DMS114 treated with DMSO at 0.1 percent for 48 hours (cell line): ENCODE measurements around the gene OPRL1.

Source experiments
- DNase-seq: peaks from one replicate; lab custom pipeline; 2025; ENCODE audit not compliant: unreplicated experiment; lab: John Stamatoyannopoulos, UW

Gene OPRL1

DNA sequence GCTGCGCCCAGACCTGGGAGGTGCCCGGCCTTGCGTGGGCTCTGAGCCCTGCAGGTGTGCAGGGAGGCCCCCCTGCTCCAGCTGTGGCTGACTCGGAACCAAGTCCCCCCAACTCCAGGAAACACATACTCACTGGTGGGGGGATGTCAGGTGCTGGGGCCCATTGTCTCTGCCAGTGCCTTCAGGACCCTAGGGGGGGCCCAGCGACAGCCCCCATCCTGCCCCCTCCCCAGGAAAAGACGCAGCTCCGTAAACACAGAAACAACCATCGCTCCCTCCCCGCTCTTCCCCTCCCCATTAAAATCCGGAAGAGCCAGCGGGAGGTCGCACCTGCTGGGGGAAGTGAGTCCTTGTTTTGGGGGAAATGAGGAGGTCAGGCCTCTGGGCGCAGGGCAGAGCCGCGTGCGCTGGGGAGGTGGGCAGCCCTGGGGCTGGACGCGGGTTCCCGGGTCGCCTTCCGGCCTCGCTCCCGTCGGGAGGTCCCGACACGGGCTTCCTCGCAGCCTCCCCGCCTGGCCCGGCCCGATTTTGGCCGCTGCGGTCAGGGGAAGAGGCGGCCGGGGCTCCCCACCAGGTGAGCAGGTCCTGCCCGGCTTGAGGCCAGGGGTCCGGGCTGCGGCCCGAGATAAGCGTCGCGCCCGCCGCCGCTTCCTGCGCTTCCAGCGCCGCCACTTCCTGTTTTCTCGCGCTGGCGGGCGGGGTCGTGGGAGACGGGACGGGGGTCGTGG lies 37.7 kb upstream of the OPRL1 start:
- DNase-seq: no peak

DNA sequence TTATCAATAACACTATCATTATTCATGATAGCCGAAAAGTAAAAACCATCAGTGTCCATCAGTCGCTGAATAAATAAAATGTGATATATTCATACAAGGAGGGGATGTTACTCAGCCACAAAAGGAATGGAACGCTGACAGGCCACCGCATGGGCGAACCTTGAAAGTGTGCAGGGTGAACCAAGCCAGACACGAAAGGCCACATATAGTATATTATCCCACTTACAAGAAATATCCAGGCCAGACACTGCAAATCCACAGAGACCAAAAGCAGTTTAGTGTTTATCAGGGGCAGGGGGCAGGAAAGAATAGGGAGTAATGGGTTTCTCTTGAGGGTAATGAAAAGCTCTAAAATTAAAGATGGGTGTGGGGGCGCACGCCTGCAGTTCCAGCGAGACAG lies 36.1 kb upstream of the OPRL1 start:
- DNase-seq: no peak

DNA sequence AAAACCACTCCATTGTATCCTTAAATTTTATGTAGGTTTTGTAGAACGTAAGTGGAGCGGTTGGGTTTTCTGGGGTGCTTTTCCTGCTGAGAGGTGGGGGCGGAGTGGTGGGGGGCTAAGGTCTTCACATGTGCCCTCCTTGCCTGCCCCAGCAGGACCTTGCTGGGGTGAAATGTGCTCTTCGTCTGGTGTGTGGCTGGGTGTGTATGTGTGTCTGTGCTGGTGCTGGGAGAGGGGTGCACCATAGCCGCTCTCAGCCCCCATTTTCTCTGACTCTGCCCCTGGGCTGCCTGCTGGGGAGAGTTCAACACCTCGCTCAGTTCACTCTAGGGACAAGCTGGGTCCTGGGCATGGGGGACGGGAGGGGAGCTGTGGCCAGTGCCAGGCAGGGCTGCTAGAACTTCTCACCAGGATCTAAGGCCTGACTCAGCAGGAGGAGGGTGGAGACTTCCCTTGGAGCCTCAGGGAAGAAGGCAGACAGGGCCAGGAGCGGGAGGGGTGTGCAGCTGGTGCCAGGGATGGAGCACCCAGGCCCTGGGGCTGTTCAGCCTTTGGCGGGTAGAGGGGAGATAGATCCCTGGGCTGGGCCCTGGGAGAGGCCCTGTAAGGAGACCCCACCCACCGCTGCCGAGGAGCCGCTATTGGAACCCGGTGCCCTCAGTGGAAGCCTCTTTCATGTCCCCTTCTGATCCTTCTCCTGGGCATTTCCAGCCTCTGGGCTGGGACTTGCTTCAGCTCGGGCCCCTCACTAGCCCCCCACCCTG lies 35.2 kb upstream of the OPRL1 start:
- no peak for DNase-seq

DNA sequence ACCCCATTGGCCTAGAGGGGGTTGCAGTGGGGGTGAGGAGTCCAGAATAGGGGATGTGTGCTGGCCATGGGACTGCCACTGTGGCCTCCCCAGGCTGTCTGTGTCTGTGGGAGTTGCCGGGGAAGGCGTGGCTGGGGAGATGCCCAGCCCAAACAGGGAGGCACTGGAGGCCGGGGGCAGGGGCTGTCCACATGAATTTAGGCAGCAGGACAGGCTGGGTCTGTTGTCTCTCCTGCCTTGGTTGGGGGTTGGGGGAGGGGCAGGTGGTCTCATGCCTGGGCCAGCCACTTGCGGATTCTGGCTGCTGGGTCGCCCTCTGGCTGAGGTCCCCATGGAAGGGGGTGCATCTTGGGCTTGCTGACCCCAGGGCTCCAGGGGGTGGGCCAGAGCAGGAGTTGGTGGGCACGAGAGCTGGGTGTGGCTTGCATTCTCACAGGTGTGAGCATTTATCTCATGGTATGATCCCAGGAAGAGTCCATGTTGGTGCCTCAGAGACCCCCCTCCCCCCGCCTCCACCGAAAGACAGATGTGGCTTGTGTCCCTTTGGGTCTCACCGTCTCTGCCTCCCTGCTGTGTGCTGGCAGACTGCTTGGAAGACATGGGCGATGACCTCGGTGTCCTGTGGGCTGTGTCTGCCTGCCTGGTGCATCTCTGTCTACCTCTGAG lies 34.4 kb upstream of the OPRL1 start:
- no peak for DNase-seq

DNA sequence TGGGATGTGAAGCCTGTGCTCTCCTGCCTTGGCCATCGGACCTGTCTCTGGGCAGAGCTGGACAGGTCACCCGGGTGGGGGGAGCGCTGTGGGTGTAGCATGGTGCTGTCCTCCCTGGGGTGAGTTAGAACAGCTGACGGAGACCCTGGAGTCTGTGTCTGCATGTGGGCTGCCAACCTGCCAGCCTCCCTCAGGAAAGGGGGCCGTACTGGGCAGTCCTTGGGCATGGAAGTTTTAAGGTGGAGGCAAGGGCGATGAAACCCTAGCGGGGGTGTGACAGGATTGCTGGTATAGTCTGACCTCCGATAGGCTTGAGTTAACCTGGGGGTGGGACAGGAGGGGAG lies 32.9 kb upstream of the OPRL1 start:
- DNase-seq: no peak

DNA sequence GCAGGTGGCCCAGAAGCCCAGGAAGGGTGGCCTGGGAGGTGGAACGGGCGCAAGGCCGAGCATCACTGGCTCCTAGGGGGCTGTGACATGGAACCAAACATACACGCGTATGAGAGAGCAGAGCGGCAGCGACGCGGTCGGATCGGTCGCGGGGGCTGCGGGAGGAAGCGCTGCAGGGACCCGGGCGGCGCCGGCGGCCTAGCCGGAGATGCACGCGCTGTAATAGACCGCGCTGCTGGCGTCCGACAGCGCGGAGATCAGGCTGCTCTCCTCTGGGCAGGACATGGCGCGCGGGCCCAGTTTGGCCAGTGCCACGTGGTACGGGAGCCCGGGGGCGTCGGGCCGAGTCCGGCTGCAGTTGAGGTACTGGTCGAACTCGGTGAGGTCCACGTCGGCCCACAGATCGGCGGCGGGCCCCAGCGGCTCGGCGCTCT lies 31.9 kb upstream of the OPRL1 start:
- no peak for DNase-seq

DNA sequence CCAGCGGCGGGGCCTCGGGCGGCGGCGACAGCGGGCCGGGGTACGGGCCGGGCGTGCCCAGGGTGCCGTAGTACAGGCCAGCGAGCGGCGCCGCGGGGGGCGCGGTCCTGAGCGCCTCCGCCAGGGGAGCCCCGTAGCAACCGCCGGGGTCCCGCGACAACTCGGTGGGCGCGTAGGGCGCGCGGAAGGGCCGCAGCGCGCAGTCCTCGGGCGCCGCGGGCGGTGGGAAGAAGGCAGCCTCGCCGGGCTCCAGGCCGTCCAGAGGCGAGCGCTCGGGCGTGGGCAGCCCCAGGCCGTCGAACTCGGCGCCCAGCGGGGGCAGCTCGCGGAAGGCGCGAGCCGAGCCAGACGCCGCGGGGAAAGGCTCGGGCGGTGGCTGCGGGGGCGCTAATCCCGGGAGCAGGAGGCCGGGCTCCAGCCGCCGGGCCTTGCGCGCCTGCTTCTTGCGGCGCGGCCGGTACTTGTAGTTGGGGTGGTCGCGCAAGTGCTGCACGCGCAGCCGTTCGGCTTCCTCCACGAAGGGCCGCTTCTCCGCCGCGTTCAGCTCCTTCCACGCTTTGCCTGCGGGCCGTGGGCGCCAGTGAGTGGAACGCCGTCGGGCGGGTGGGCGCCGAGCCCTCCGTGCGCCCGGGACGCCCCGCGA lies 31.4 kb upstream of the OPRL1 start:
- DNase-seq: no peak

DNA sequence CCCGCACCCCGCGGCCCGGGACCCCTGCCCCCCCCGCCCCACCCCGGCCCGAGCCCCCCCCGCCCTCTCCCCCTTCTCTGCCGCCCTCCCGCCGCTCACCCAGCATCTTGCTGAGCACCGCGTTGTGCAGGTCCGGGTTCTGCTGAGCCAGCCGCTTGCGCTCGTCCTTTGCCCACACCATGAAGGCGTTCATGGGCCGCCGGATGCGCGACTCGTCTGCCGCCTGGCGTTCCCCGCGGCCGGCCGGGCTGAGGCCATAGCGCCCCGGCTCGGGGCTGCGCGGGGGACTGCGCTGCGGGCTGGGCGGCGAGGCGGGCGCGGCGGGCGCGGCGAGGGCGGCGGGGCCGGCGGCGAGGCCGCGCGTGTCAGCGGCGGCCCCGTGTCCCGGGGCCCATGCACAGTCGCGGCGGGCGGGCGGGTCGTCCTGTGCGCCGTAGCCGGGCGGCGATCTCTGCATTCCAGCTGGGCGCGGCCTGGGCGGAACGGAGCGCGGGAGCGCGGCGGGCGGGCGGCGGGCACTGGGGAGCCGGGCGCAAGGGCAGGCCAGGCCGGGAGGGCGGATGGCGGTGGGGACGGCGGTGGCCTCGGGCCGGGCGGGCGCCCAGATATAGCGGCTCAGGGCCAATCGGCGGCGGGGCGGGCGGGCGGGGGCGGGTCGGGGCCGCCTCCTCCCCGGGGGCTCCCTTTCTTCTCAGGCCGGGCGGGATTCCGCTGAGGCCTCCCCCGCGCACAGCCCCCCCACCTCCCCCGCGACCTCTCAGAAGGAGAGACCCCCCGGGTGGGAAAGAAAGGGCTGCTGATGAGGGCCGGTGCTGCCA lies 30.6 kb upstream of the OPRL1 start, which contains the start of gene SOX18:
SOX18 (minus strand) TSS at position 580 of the 818 bp plus-strand sequence; CDS start at position 457, 123 bp downstream.
- DNase-seq: no peak

DNA sequence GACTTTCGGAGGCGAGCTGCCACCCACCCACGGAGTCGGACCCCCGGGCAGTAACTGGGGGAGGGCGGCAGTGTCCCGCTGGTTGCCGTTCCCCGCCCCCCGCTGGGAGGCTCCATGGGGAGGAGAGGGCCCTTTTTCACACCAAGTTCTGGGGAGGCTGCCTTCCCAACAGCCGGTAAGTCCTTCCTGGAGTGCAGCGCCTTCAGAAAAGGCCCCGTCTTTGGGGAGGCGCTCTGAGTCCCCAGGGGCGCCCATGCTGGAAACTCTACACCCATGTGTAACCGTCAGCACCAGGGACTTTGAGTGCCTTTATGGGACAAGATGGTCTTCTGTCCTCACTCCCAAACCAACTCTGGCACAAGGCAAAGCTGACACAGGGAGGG lies 30.0 kb upstream of the OPRL1 start:
- no peak for DNase-seq

DNA sequence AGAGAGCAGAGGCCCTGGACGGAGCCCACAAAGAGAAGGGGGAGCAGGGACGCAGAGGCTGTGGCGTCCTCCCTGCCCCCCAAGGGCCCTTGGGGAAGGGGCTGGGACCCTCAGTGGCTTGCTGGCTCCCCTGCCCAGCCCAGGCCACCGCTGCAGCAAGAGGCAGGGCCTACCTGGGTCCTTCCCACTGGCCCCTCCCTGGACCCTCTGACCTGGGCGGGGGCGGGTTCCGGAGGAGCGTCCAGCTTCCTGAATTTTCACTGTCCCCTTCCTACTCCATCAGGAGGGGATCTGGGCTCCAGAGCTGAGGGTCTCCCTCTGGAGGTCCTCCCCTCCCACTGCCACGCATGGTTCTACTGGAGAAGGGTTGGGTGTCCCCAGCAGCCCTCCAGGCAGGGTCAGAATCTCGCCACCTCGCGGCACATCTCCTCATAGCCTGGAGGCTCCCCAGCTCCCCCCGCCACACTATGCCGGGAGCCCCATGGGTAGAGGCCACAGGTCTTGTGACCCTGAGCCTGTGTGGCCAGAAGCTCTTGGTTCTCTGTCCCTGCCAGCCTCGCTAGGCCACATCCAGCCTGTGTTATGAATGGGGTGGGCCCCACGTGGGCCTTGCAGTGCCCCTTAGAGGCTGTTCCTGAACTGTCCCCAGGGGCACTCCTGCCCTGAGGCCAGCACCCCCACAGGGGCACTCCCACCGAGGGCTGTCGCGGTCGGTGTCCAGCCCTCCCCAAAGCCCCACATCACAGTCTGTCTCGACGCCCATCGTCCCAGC lies 29.4 kb upstream of the OPRL1 start:
- DNase-seq: no peak

DNA sequence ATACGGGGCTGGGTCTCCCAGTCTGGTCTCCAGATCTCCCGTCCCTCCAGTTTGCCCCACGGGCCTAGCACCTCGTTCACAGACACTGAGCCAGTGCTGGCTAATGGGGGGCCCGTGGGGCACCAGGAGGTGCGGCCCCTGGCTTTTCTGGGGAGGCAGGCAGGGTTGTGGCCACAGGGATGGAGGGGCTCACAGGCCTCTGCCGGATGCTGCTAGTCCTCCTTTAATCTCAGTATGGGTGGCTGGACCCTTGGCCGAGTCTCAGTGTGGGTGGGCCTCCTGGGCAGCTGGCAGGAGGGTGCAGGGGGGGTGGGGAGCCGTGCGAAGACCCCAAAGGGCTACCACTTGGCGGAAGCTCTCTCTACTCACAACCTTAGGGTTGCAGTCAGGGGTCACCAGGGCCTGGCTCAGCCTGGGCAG lies 28.8 kb upstream of the OPRL1 start:
- no peak for DNase-seq

DNA sequence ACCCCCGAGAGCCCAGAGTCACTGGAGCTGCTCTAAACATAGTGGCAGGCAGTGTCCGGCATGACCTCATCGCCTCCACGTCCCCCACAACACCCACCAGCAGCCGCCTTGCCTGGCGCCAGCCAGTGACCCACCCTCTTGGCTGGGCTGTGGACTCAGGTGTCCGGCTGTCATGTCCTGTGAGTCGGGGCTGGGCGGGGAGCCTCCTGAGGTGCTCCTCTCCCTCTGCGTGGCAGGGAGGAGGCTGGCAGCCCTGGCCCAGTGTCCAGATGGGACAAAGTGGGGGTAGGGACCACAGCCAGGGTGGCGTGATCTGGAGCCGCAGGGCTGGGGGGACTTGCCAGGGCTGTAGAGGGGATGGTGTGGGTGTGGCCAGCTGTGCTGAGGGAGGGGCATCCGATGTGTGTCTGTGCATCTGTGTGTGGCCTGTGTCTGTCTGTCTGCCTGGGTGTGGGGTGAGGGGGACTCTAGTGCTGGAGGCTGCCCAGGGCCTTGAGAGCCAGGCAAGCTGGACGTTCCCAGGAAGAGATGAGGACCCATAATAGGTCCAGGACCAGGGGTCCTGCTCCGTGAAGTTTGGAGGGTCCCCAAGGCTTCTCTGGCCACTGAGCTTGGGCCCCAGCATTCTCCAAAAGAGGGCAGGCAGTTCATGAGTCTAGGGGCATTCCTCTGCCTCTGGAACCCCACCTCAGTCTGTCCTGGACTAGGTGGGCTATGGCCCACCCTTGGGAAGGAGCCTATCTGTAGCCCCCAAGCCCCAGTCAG lies 28.1 kb upstream of the OPRL1 start:
- no peak for DNase-seq

DNA sequence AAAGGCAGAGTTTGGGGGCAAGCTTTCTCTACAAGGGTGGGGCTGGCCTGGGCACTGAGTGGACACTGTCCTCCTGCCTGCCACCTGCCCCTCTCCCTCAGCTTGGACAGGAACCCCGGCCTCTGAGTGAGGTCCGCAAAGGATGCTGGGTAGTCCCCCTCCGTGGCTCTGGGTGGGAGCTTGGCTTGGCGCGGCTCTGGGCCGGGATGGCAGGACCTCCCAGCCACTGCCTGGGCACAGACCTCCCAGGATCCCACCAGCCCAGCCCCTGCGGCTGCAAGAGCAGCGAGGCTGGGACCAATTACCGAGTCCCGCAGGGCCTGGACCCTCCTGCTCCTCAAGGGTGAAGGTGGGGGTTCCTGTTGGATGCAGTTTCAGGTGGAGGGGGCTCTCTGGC lies 27.6 kb upstream of the OPRL1 start:
- DNase-seq: no peak

DNA sequence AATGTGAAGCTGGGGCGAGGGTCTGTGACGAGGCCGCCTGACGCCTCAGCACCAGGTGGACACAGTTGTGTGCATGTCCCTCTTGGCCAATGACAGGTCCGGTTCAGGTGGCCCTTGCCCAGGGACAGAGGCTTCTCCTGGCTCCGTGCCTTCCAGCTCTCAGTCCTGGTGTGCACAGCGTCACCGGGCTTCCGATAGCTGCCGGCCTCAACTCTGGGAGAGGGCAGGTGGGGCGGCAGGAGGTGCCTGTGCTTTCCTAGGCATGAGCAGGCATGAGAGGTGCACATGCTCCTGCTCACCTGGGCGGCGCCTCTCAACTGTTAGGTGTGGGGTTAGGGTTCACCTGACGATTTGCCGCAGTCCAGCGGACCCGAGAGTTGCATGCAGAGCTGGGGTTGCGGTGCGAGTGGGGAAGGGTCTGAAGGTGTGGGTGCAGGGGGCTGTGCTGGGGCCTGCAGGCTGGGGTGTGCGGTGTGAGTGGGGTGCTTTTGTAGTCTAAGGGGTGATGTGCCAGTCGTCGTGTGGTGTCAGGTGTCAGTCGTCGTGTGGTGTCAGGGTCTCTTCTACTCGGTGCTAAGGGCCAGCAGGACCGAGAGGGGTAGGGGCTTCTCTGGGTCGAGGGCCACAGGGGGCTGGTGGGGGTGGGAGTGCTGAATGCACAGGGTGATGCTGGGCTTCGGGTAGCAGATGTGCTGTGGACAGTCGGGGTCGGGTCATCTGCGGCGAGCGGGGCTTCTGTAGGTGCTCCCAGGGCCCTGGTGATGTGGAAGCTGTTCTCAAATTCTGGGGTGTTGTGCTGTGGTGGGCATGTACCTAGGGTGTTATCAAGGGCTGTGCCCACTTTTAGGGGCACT lies 26.7 kb upstream of the OPRL1 start:
- DNase-seq: no peak

DNA sequence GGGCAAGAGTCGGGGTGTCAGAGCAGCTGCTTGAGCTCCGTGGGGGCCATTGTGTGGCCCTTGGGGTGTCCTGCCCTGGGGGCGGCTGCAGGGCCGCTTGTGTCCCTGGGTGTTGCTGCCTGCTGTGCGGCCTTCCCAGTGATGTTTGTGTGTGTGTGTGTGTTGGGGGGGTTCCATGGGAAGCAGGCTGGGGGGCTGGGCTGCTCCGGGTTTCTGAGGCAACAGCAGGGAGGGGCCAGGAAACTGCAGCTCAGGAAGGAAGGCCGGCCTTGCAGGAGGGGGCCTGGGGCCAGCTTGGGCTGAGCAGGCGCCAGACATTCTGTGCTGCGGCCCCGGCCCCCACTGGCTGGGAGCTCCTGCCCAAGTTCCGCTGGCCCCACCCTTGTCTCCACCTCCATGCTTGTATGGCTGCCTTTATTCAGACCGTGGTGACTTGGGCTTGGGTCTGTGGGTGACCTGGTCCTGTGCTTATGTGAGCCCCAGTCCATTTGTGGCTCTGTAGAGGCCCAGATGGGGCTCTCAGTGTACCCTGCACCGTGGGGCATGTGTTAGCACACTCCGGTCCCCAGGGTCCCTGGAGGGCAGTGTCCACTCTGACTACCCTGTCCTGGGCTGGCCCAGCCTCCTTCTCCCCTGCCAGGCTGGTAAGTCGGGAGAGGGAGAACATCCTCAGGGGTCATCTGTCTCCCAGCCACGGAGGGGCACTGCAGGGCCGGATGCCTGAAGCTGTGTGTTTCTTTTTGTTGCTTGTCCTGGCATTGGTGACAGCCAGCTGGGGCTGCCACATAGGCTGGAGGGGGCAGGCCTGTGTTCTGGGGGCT lies 25.8 kb upstream of the OPRL1 start:
- DNase-seq: no peak

DNA sequence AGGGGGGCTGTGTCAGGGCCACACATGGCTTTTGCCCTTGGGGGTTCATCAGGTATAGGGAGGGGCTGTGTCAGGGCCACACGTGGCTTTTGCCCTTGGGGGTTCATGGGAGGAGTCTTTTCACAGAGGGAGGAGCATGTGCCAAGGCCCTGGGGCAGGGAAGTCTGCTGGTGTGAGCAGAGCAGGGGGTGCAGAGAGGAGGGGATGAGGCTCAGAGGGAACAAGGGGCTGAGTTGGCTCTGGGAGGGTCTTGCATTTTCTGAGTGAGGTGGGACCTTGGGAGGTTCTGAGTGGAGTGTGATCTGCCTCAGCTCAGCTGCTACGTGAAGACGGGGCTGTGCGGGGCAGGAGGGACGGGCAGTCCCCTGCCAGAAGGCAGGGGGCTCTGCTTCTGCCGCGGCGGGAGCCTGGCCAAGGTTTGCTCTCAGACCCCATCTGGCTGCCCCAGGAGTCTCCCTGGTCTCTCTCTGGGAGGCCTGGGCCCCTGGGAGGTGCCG lies 24.4 kb upstream of the OPRL1 start:
- no peak for DNase-seq

DNA sequence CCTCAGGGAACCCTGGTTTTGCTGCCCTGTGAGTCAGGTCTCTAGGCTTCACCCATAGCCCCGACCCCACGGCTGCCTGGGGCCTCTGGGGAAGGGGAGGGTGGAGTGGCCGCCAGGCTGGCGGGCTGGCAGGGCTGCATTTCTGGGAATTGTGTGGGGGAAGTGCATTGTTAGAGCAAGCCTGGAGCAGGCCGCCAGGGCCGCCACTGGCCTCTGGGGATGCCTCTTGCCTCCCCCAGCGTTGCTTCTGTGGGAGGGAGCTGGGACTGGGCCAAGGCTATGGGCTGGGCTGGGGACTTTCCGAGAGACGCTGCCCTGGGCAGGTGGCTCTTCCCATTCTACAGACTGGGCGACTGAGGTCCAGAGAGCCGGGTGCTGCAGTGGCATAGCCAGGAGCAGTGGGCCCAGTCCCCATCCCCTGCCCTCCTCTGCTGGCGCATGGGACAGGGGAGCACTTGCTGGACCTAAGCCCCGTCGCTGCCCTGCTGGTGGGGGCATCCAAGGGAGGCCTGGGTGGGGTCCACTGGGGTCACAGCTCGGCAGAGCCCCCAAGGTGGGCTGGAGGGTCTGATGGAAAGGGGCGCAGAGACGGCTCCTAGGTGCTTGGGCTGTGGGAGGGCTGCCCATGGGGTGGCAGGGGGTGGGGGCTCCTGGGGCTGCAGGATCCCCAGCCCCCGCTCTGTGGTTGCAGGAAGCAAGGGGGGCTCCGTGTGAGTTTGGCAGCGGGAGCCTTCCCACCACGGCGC lies 23.8 kb upstream of the OPRL1 start:
- DNase-seq: no peak
